ENCODE data around the gene RGS18.
A peak's percentile ranks its signal among the peaks of the same experiment; 100 is the strongest.
"Not testable (repeated sequence)": the region's sequence is repeated elsewhere in the genome, so short reads cannot be mapped to it uniquely, and the experiment has no call there.

Gene RGS18

GRCh38 chr1:192167911-192168700 lies 9.8 kb downstream of the RGS18 start:
- peak; percentile 8 for DNase-seq

GRCh38 chr1:192168964-192169363 lies 10.7 kb downstream of the RGS18 start:
- DNase-seq: no peak

- no peak for DNase-seq
Observed at GRCh38 chr1:192170196-192170984, 12.1 kb downstream of the RGS18 start.

DNA sequence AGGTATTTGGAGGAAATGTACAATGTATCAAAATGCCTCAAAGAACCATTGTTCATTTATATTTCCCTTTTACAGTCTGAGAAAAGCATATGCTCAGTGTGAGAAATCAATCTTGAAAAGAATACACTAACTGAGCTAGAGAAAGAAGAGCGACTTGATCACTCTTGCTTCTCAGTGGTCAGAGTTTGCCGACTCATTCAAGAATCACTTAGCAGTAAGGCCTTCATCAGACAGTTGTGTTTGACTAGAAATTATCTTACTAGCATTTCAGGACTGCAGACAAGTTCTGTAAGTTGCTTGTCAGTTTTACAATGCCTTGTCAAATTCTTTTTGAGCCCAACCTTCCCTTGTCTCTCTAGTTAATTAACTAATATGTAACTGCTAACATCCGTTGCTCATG lies 12.9 kb downstream of the RGS18 start:
- no peak for DNase-seq

DNA sequence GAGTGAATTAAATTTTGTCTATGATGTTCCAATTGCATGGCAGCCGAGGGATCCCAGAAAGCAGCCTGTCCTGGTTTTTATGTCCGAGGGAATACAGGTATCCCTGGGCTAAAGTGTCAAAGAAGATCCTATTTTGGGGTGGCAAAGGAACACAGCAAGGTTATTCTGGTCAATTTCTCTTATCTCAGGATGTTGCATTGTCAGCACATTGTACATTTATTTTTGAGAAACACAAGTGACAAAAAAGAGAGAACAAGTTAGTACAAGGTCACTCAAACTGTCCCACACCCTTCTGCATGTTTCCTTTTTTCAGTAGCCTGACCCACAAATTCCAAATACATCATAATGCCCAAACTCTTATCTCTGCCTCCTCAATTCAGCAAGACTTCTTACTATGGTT lies 17.7 kb downstream of the RGS18 start:
- DNase-seq: no peak

DNA sequence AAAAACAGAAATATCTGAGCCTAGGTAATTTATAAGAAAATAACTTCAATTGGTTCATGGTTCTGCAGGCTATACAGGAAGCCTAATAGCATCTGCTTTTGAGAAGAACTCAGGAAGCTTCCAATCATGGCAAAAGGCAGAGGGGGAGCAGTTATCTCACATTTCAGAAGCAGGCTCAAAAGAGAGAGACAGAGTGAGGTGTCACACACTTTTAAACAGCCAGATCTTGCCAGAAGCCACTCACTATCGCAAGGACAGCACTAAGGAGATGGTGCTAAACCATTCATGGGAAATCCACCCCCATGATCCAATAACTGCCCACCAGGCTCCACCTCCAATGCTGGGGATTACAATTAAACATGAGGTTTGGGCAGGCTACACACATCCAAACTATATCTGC lies 25.5 kb downstream of the RGS18 start:
- DNase-seq: no peak

GRCh38 chr1:192186197-192186596 lies 27.9 kb downstream of the RGS18 start:
- DNase-seq: no peak

DNA sequence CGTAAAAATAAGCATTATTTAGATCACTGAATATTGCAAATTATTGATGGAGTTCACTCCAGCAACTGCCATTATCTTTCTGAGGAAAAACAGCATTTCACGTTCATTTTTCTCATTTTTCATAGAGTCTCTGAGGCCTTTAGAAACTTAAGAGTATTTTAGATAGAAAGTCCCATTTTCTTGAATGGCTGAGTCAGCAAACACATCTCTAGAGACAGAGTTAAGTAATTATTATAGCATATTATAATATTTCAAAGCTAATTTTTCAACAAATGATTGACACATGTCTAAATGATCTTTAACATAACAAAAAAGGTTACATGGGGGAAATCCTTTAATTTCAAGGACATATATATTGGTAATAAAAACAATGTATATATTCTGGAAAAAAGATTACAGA lies 31.8 kb downstream of the RGS18 start:
- DNase-seq: no peak

DNA sequence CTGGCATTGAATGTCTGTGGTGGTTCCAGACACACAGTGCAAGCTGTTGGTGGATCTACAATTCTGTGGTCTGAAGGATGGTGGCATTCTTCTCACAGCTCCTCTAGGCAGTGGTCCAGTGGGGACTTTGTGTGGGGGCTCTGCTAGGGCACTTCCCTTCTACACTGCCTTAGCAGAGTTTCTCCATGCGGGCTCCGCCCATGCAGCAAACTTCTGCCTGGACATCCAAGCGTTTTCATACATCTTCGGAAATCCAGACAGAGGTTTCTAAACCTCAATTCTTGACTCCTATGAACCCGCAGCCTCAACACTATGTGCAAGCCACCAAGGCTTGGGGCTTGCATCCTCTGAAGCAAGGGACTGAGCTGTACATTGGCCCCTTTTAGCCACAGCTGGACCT lies 43.0 kb downstream of the RGS18 start:
- DNase-seq: no peak

- no peak for DNase-seq
Observed at GRCh38 chr1:192224396-192224795, 66.1 kb downstream of the RGS18 start.

DNA sequence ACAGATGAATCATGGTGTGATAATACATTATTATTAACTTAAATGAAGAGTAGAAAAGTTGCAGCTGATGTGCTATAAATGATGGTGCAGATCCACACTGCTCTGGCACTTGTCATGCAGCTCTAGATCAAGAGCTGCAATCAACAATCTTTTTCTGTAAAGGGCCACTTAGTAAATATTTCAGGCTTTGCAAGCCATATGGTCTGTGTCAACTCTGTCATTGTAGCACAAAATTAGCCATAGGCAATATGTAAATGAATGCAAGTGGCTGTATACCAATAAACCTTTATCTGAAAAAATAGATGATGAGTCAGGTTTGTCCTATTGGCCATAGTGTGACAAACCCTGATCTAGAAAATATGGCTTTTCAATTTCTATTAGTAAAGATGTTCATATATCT lies 66.6 kb downstream of the RGS18 start:
- no peak for DNase-seq

GRCh38 chr1:192225266-192225665 lies 67.0 kb downstream of the RGS18 start:
- no peak for DNase-seq

DNA sequence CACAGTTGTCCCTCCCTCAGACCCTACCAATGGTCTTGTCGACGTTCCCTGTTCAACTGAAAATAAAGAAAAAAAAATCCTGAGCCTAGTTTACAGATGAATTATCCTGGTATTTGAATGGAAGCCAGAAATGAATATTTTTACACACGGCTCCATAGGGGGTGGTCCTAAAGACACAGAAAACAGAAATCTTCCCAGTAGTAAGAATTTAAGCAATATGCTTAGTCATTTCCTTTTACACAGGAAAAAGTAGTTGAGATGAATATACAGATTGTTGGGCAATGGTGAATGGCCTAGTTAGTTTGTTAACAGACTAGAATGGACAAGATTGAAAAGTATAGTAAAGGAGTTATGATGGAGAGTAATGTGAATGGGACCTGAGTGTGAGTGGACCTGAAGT lies 67.4 kb downstream of the RGS18 start:
- peak; percentile 70 for DNase-seq

- no peak for DNase-seq
Observed at GRCh38 chr1:192227330-192227729, 69.1 kb downstream of the RGS18 start.

- DNase-seq: not testable (repeated sequence)
Observed at GRCh38 chr1:192227980-192228379, 69.7 kb downstream of the RGS18 start.

GRCh38 chr1:192232817-192233417 lies 74.7 kb downstream of the RGS18 start:
- DNase-seq: no peak

DNA sequence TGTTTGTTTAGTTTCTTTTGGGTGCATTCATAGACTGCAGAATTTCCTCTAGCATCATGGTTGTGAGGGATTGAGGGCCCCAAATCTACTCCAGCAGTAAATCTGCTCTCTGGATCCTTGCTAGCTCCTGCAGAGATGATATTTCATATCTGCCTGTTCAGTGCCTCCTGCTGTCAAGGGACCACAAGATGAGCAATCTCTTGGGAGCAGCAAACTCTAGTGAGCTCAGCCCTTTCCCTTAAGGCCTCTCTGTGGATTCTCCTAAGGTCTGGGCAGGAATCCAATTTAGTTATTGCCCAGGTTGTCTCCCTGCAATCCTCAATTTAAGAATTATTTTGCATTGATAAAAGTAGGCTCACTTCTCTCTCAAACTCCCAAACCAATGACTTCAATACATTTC lies 76.9 kb downstream of the RGS18 start:
- peak; percentile 13 for DNase-seq

Measured in EL (cell line).